ENCODE data around the gene WNT9A.
"Not testable (repeated sequence)": the region's sequence is repeated elsewhere in the genome, so short reads cannot be mapped to it uniquely, and the experiment has no call there.

WNT9A gene

GRCh38 chr1:227913764-227914721 lies 33.7 kb downstream of the WNT9A start:
- H3K4me1 Mint-ChIP-seq: peaks cover 6% of the 10 kb centered on the region
- no peak overlapping the region for H3K27ac Mint-ChIP-seq
- peak; percentile 36 for ATAC-seq
- no peak overlapping the region for H3K4me3 Mint-ChIP-seq
- no peak for DNase-seq
- no peaks in the 10 kb centered on the region for H3K27me3 Mint-ChIP-seq
- H3K9me3 Mint-ChIP-seq: no peaks in the 10 kb centered on the region

DNA sequence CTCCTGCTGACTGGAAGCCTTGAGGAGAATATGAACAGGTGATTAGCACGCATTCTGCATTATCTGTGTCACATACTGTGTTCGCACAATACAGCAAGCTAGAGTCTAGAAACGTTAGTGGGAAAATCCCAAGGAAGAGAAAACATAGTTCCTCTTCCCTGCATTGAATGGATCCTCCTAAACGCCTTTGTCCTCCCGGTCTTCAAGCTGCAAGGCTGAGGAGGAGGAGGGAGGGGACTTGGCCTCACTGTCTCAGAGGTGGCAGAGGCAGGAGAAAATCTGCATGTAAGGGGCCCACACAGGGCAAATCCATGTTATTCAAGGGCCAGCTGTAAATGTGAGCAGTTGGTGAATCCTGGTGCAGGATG lies 34.4 kb downstream of the WNT9A start:
- no peak for ATAC-seq
- DNase-seq: no peak
- Mint-ChIP-seq H3K27ac (no peak overlapping the region), H3K4me3 (no peak overlapping the region), H3K9me3 (no peaks in the 10 kb centered on the region), H3K27me3 (no peaks in the 10 kb centered on the region), H3K4me1 (peaks cover 6% of the 10 kb centered on the region)

- Mint-ChIP-seq H3K4me1 (peaks cover 6% of the 10 kb centered on the region), H3K4me3 (no peak overlapping the region), H3K27me3 (no peaks in the 10 kb centered on the region), H3K27ac (peak overlapping the region in 1 of 2 donors; percentile 28), H3K9me3 (no peaks in the 10 kb centered on the region)
- DNase-seq (no peak), ATAC-seq (no peak)
These were observed 34.9 kb downstream of the WNT9A start for GRCh38 chr1:227912866-227913265.

GRCh38 chr1:227911376-227911775 lies 36.4 kb downstream of the WNT9A start:
- no peak overlapping the region for H3K27ac Mint-ChIP-seq
- H3K4me3 Mint-ChIP-seq: no peak overlapping the region
- H3K9me3 Mint-ChIP-seq: no peaks in the 10 kb centered on the region
- no peaks in the 10 kb centered on the region for H3K27me3 Mint-ChIP-seq
- ATAC-seq: no peak
- H3K4me1 Mint-ChIP-seq: no peaks in the 10 kb centered on the region
- DNase-seq: no peak

- no peak for ATAC-seq
These were observed 37.1 kb downstream of the WNT9A start for GRCh38 chr1:227910511-227911153.

GRCh38 chr1:227909923-227910328 lies 37.8 kb downstream of the WNT9A start:
- not testable (repeated sequence) for ATAC-seq, H3K27me3 Mint-ChIP-seq, DNase-seq, H3K27ac Mint-ChIP-seq, H3K4me1 Mint-ChIP-seq, H3K4me3 Mint-ChIP-seq, H3K9me3 Mint-ChIP-seq

More at GRCh38 chr1:227910511-227911153, 37.1 kb downstream of the WNT9A start:
- H3K4me3 Mint-ChIP-seq: no peak overlapping the region
- no peaks in the 10 kb centered on the region for H3K27me3 Mint-ChIP-seq
- no peaks in the 10 kb centered on the region for H3K4me1 Mint-ChIP-seq
- no peak for DNase-seq
- no peaks in the 10 kb centered on the region for H3K9me3 Mint-ChIP-seq
- H3K27ac Mint-ChIP-seq: no peak overlapping the region

GRCh38 chr1:227909188-227909587 lies 38.5 kb downstream of the WNT9A start:
- no peak for DNase-seq
- H3K27me3 Mint-ChIP-seq: no peaks in the 10 kb centered on the region
- H3K4me1 Mint-ChIP-seq: no peaks in the 10 kb centered on the region
- no peak for ATAC-seq
- no peak overlapping the region for H3K4me3 Mint-ChIP-seq
- peak overlapping the region in 1 of 2 donors; percentile 83 for H3K27ac Mint-ChIP-seq
- H3K9me3 Mint-ChIP-seq: no peaks in the 10 kb centered on the region

GRCh38 chr1:227908359-227908758 lies 39.4 kb downstream of the WNT9A start:
- H3K4me1 Mint-ChIP-seq: no peaks in the 10 kb centered on the region

GRCh38 chr1:227907439-227908015 lies 40.2 kb downstream of the WNT9A start:
- ATAC-seq: no peak
- no peak overlapping the region for H3K27ac Mint-ChIP-seq
- H3K27me3 Mint-ChIP-seq: no peaks in the 10 kb centered on the region
- no peaks in the 10 kb centered on the region for H3K9me3 Mint-ChIP-seq
- DNase-seq: no peak
- no peak overlapping the region for H3K4me3 Mint-ChIP-seq
- no peaks in the 10 kb centered on the region for H3K4me1 Mint-ChIP-seq

More at GRCh38 chr1:227908359-227908758, 39.4 kb downstream of the WNT9A start:
- Mint-ChIP-seq H3K9me3 (no peaks in the 10 kb centered on the region), H3K27ac (peak overlapping the region in 1 of 2 donors; percentile 27), H3K27me3 (no peaks in the 10 kb centered on the region), H3K4me3 (no peak overlapping the region)
- DNase-seq (no peak), ATAC-seq (no peak)

GRCh38 chr1:227906550-227907071 lies 41.1 kb downstream of the WNT9A start:
- H3K9me3 Mint-ChIP-seq: no peaks in the 10 kb centered on the region
- no peak for ATAC-seq
- DNase-seq: no peak
- no peak overlapping the region for H3K4me3 Mint-ChIP-seq
- H3K27me3 Mint-ChIP-seq: no peaks in the 10 kb centered on the region
- no peak overlapping the region for H3K27ac Mint-ChIP-seq
- peaks cover 6% of the 10 kb centered on the region for H3K4me1 Mint-ChIP-seq

DNA sequence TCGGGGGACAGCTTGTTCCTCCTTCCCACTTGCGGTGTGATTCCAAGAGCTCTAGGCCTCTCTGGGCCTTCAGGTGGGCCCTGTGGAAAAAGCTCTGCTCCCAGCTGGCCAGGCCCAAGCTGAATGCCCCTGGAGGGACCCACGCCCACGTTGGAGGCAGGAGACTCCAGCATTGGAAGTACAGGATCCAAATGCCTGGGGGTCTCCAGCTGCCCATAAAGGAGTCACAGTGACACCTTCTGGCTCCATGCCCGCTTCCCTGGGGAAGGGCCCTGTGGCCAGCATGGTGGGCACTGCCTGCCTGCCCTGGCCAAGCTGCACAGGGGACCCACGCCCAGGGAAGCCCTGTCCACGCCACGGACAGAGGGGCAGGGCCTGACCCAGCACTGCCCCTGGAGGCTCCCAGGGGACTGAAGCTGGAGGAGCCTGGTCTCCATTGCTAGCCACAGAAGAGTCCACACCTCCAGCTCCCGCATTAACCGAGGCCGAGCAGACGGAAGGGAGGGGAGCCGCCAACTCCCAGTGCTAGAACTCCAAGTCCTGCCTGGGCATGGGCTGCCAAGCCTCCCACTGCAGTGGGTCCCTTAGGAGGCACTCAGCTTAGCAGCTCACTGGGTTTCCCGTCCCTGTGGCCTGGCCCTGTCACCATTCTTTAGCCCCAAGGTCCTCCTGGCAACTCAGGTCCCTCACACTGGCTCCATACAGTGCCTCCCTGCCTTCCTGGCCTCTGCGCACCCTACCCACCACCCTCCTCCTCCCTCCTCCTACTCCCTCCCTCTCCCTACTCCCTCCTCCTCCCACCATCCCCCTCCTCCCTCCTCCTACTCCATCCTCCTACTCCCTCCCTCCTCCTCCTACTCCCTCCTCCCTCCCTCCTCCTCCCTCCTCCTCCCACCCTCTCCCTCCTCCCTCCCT lies 41.9 kb downstream of the WNT9A start:
- Mint-ChIP-seq H3K4me3 (no peak overlapping the region), H3K9me3 (no peaks in the 10 kb centered on the region), H3K27ac (no peak overlapping the region), H3K27me3 (no peaks in the 10 kb centered on the region), H3K4me1 (peaks cover 6% of the 10 kb centered on the region)
- DNase-seq (no peak), ATAC-seq (peak; percentile 13)

DNA sequence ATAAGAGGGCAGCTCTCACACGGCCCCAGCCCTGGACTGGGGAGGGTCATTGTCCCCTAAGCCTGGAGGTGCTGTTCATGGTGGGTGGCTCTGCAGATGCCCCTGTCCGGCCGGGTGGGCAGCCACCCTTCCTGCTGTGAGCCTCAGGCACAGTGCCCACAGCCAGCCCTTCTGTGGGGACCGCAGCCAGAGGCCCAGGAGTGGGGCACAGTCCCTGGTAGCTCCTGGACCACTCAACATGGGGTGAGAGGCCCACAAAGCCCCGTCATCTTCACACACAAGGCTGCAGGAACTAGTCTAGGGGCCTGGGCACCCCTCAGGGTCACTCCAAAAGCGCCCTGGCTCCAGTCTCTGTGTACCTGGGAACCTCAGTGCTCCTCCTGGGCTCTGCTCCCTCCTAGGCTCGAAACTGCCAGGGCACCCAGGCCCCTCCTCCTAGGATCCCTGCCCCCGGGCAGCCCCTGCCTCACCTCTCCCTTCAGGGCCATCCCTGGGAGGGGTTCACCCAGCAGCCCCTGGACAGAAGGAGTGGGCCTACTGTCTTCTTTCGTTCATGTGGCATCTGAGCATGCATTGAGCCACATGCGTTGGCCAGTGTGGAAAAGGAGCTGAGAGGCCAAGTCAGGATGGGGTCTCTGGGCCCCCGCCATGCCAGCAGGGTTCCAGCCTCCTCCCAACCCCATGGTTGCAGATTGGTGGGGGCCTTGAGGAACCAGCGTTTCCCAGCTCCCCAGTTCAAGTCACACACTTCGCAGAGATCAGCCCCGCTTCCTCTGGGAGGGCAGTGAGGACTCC lies 43.0 kb downstream of the WNT9A start:
- ATAC-seq: no peak
- Mint-ChIP-seq H3K27ac (no peak overlapping the region), H3K9me3 (no peaks in the 10 kb centered on the region), H3K27me3 (no peaks in the 10 kb centered on the region), H3K4me3 (no peak overlapping the region), H3K4me1 (peaks cover 6% of the 10 kb centered on the region)
- no peak for DNase-seq

DNA sequence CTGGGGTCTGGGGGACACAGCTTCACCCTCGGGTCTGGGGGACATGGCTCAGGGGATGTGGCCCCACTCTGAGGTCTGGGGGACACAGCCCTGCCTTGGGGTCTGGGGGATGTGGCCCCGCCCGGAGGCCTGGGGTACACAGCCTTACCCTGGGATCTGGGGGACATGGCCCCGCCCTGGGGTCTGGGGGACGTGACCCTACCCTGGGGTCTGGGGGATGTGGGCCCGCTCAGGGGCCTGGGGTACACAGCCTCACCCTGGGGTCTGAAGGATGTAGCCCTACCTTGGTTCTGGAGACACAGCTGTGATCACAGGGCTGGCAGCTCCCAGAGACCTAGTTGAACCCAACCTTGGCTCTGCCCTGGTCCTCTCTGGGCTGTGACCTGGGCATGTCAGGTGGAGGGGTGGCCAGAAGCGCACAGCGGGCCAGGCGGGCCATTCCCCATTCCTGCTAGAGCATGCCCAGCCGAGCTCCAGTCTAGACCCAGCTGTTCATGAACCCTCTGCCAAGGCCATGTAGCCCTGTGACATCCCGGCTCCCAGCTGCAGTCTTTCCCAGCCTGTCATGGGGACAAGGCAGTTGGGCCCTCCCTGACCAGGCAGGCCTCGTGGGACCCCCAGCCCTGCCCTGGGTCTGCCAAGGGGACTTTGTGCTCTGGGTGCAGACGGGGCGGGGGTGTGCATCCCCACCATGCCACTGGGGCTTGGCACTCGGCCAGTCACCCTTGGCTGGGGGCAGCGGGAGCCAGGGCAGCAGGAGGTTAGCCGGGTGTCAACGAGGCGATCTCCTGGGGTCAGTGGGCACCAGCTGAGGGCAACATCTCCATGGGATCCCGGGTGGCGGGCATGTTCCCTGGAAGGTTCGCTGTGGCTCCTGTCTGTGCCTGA lies 43.9 kb downstream of the WNT9A start:
- DNase-seq (no peak), ATAC-seq (peak; percentile 59)
- Mint-ChIP-seq H3K4me1 (peaks cover 7% of the 10 kb centered on the region), H3K9me3 (no peaks in the 10 kb centered on the region), H3K4me3 (no peak overlapping the region), H3K27ac (no peak overlapping the region), H3K27me3 (no peaks in the 10 kb centered on the region)

All from stimulated activated naive CD8-positive, alpha-beta T cell treated with anti-CD3 and anti-CD28 coated beads, Interleukin-15, amount 100 ng/mL, for 72 hours (primary cell).